Activated T-cell treated with anti-CD3 and anti-CD28 coated beads, Interleukin-2, amount 50 U/mL, for 72 hours (primary cell): Measurements from ENCODE around the gene FAU. TPM values are rescaled to one million over a fixed set of nuclear protein-coding genes. Genes with fewer than 3 reads are reported as not detected.

Experiments used
- ATAC-seq, 2 donors: fragments of 150-1000 bp; cut with Tn5 transposase; replicated peaks in 1 of 2; 2 replicates each; pipeline ENCODE4 v1.10.0; 2021; ENCODE audit warnings: moderate library complexity in 2 of 2, mild to moderate bottlenecking in 1 of 2
- DNase-seq, 2 donors: peaks; one replicate each; pipeline ENCODE4 v3.0.0; 2021 to 2022; ENCODE audit warnings: mixed read lengths in 1 of 2
- H3K27ac Mint-ChIP-seq: one replicate; pipeline ENCODE4 v1.8.0; 2022; ENCODE audit warnings: mild to moderate bottlenecking, moderate library complexity, mixed read lengths
- H3K27me3 Mint-ChIP-seq: one replicate; pipeline ENCODE4 v1.8.0; 2022; ENCODE audit warnings: low read depth, mixed read lengths
- H3K36me3 Mint-ChIP-seq, 2 donors: one replicate each; pipeline ENCODE4 v1.8.0; 2022; ENCODE audit warnings: mixed read lengths in 2 of 2, mild to moderate bottlenecking in 1 of 2; ENCODE audit not compliant: insufficient read depth in 2 of 2
- H3K4me1 Mint-ChIP-seq: one replicate; pipeline ENCODE4 v1.8.0; 2022; ENCODE audit warnings: low read depth, mixed read lengths
- H3K4me3 Mint-ChIP-seq, 2 donors: one replicate each; pipeline ENCODE4 v1.8.0; 2022; ENCODE audit warnings: mild to moderate bottlenecking in 2 of 2, mixed read lengths in 2 of 2, moderate library complexity in 2 of 2
- H3K9me3 Mint-ChIP-seq, 2 donors: one replicate each; pipeline ENCODE4 v1.8.0; 2022; ENCODE audit warnings: mixed read lengths in 2 of 2
- total RNA-seq, 2 donors: library from RNA; stranded (reverse); gene quantifications; one replicate each; pipeline ENCODE4 v1.2.3, GENCODE V29; 2022

Gene FAU
- total RNA-seq, 2 donors from 2014 or later = 1,144 to 1,164 TPM

DNA sequence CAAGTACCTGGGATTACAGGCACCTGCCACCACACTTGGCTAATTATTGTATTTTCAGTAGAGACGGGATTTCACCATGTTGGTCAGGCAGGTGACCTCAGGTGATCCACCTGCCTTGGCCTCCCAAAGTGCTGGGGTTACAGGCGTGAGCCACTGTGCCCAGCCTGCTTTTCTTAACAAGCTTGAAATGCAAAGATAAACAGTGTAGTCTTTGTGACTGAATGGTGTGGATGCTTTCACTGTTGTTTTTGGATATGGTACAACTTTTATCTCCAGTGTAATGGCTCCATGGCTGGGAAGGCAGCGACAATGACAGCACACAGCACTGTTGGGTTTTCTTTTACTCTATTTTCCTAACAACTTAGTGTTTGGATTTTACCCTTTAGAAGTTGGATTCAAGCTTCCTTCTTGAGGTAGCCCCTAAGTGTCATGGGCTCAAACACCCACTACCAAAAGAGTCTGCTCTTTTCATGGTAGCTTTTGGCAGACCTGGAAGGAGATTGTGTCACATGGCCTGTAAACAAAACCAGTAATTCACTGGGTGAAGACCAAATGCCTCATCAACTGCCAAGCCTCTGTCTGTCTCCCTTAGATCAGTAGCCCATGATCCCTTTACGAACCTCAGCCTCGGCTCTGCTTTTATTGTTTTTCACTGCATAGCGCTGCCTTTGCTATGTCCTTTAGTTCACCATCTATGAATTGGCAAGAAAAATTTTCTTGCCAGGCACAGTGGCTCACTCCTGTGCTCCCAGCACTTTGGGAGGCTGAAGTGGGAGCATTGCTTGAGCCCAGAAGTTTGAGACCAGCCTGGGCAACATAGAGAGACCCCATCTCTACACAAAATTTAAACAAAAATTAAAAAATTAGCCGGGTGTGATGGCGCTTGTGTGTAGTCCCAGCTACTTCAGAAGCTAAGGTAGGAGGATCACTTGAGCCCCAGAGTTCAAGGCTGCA lies 19.5 kb downstream of the FAU start:
- H3K27ac Mint-ChIP-seq = no peak overlapping the region
- ATAC-seq = no peak
- no peak overlapping the region for H3K4me3 Mint-ChIP-seq
- no peaks in the 10 kb centered on the region for H3K27me3 Mint-ChIP-seq
- peaks cover 0 to 12% of the 10 kb centered on the region in 2 donors for H3K36me3 Mint-ChIP-seq
- DNase-seq = no peak
- no peaks in the 10 kb centered on the region for H3K9me3 Mint-ChIP-seq
- peaks cover 14% of the 10 kb centered on the region for H3K4me1 Mint-ChIP-seq

DNA sequence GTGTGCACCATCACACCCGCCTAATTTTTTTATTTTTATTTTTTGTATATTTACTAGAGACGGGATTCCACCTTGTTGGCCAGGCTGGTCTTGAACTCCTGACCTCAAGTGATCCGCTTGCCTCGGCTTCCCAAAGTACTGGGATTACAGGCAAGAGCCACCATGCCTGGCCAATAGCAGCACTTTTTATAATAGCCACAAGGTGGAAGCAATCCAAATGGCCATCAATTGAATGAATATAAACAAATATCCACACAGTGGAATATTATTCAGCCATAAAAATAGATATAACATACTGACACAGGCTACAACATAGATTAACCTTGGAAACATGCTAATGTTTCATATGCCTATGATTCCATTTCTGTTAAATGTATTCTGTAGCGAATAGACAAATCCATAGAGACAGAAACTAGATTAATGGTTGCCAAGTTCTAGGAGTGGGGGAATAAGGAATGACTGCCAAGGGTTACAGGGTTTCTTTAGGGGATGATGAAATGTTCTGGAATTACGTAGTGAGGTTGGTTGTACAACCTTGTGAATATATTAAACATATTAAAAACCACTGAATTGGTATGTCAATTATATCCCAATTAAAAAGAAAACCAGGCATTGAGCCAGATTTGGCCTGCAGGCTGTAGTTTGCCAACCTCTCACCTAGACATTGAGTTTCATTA lies 21.1 kb downstream of the FAU start:
- ATAC-seq (no peak), DNase-seq (no peak)
- H3K4me1 Mint-ChIP-seq = peaks cover 23% of the 10 kb centered on the region
- H3K27ac Mint-ChIP-seq = no peak overlapping the region
- H3K9me3 Mint-ChIP-seq = no peaks in the 10 kb centered on the region
- H3K27me3 Mint-ChIP-seq = no peaks in the 10 kb centered on the region
- peaks cover 0 to 12% of the 10 kb centered on the region in 2 donors for H3K36me3 Mint-ChIP-seq
- H3K4me3 Mint-ChIP-seq = no peak overlapping the region

DNA sequence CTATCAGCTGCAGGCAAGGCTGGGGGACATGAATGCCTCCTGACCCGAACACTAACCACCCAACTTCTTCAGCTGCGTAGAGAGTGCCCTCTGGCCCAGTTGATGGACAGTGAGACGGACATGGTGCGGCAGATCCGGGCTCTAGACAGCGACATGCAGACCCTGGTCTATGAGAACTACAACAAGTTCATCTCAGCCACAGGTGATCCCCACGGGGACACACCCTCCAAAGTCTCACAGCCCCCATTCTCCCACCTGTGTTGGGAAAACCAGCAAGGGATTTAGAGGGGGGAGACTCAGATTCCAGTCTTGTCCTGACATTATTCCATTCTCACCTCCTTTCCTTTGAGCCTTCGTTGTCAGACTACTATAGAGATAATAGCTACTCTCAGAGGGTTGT lies 25.0 kb downstream of the FAU start:
- Mint-ChIP-seq H3K4me1 (peaks cover 14% of the 10 kb centered on the region), H3K27me3 (no peaks in the 10 kb centered on the region), H3K4me3 (peak overlapping the region; percentile 74 to 90), H3K27ac (no peak overlapping the region), H3K9me3 (no peaks in the 10 kb centered on the region), H3K36me3 (peaks cover 0 to 7% of the 10 kb centered on the region in 2 donors)
- DNase-seq (no peak), ATAC-seq (peak in 1 of 2 donors; percentile 1)

DNA sequence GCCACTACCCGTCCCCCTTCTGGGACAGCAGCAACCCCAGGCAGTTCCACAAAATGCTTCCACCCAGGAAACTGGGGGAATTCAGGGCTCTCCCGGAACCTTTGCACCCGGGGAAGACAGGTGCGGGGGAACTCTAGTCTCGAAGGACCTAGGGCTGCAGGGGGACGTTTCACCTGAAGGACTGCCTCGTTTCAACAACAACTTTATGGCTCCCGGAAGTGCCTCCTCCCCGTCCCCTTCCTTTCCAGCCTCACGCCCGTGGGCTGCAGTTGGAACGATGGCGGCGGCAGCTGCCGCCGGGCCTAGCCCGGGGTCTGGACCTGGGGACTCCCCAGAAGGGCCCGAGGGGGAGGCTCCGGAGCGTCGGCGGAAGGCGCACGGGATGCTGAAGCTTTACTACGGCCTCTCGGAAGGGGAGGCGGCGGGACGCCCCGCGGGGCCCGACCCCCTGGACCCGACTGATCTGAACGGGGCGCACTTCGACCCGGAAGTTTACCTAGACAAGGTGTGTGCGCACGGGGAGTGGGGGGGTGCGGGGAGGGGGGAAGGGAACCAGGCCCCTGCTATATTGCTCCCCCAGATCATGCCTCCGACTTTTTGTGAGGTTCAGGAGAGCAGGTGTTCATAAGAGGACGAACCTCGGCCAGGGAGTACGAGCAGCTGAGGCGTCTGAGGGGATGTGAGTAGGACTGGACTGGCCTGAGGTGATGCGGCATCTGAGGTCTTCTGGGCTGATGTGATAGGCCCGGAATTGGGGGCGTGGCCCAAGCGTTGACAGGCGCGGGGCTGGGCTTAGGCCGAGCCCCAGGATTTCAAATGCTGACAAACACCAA lies 25.7 kb downstream of the FAU start, which contains the start of gene VPS51:
Gene VPS51 (plus strand): TSS at position 241 of the 833 bp plus-strand sequence. CDS start 37 bp downstream, at position 278.
- peak within 1 kb of the TSS; percentile 86 to 90 for H3K4me3 Mint-ChIP-seq
- H3K9me3 Mint-ChIP-seq = no peaks in the 10 kb centered on the region

DNA sequence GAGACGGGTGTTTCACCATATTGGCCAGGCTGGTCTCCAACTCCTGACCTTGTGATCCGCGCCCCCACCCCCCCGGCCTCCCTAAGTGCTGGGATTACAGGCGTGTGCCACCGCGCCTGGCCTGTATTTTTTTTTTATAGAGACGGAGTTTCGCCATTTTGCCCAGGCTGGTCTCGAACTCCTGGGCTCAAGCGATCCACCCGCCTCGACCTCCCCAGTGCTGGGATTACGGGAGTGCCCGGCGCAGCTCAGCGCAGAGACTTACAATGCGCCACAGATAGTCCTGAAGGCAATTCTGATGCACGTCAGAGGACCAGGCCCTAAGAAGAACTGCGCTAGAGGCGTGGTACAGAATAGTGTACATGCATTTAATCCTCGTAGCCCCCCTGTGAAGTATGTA lies 26.5 kb downstream of the FAU start:
- ATAC-seq (no peak), DNase-seq (no peak)
- Mint-ChIP-seq H3K27me3 (no peaks in the 10 kb centered on the region), H3K9me3 (no peaks in the 10 kb centered on the region), H3K27ac (peak overlapping the region; percentile 86), H3K36me3 (peaks cover 0 to 5% of the 10 kb centered on the region in 2 donors), H3K4me1 (peaks cover 14% of the 10 kb centered on the region), H3K4me3 (peak overlapping the region; percentile 86 to 90)

More for the DNA sequence above, 25.7 kb downstream of the FAU start, which contains the start of gene VPS51:
- Mint-ChIP-seq H3K36me3 (peaks cover 0 to 5% of the 10 kb centered on the region in 2 donors), H3K27ac (peak within 1 kb of the TSS; percentile 86), H3K27me3 (no peaks in the 10 kb centered on the region), H3K4me1 (peaks cover 14% of the 10 kb centered on the region)
- ATAC-seq (peak; percentile 98), DNase-seq (peak; percentile 90)

DNA sequence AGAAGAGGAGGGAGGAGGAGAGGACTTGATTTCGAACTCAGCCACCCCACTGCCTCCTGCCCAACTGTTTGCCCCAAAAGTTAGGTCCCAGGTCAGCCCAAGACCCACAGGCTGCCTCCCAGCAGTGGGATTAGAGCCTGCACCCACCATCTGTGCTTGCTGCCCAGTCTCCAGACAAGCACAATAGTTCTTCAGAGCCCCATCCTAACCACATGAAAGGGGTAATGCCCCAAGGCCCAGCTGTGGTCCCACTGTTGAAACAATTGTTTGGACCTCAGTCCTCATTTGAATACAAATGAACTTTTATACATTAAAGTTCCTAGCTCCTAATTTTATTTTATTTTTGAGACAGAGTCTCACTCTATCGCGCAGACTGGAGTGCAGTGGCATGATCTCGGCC lies 31.3 kb downstream of the FAU start:
- ATAC-seq (no peak), DNase-seq (no peak)
- Mint-ChIP-seq H3K36me3 (peaks cover 3 to 5% of the 10 kb centered on the region in 2 donors), H3K4me3 (no peak overlapping the region), H3K27ac (no peak overlapping the region), H3K9me3 (no peaks in the 10 kb centered on the region), H3K4me1 (peaks cover 5% of the 10 kb centered on the region), H3K27me3 (no peaks in the 10 kb centered on the region)

DNA sequence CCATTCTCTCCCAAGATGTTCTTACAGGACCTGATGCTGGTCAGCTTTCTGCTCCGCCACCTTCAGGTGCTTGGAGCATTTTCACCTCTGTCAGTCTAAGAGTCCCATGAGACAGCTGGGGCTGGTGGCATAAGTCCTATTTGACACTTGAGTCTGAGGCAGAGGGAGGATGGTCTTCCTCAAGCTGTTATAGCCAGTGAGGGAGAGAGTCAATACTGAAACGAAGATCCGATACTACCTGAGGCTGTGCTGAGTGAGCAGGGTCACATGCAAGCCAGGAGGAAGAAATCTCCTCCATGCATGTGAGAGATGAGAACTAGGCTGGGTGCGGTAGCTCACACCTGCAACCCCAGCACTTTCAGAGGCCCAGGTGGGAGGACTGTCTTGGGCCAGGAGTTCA lies 32.3 kb downstream of the FAU start:
- Mint-ChIP-seq H3K36me3 (peaks cover 4 to 7% of the 10 kb centered on the region in 2 donors), H3K27ac (no peak overlapping the region), H3K4me3 (no peak overlapping the region), H3K4me1 (peaks cover 13% of the 10 kb centered on the region), H3K27me3 (no peaks in the 10 kb centered on the region), H3K9me3 (no peaks in the 10 kb centered on the region)
- ATAC-seq (no peak), DNase-seq (no peak)

DNA sequence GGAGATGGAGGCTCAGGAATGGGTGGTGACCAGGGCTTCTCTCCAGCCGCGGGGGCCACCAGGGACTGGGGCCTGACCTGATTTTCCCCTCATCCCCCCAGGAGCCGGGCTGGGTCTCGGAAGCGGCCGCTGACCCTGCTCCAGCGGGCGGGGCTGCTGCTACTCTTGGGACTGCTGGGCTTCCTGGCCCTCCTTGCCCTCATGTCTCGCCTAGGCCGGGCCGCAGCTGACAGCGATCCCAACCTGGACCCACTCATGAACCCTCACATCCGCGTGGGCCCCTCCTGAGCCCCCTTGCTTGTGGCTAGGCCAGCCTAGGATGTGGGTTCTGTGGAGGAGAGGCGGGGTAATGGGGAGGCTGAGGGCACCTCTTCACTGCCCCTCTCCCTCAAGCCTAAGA lies 34.1 kb downstream of the FAU start:
- no peaks in the 10 kb centered on the region for H3K27me3 Mint-ChIP-seq
- peaks cover 24% of the 10 kb centered on the region for H3K4me1 Mint-ChIP-seq
- H3K27ac Mint-ChIP-seq = no peak overlapping the region
- ATAC-seq (no peak), DNase-seq (no peak)
- no peaks in the 10 kb centered on the region for H3K9me3 Mint-ChIP-seq
- peaks cover 13 to 14% of the 10 kb centered on the region in 2 donors for H3K36me3 Mint-ChIP-seq
- no peak overlapping the region for H3K4me3 Mint-ChIP-seq

DNA sequence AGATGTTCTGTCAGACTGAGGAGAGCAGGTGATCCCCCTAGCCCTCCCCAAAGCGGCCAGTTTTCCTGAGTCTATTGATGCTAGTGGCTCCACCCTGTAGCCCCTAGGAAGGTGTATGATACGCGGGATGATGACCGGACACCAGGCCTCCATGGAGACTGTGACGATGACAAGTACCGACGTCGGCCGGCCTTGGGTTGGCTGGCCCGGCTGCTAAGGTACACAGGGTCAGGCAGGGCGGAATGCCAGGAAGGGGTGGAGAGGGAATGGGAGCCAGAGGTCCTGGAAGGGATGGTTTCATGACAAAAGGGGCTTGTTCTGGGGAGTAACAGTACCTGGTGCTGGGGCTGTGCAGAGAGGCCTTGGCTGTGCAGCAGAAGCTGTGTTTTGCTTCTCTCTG lies 34.7 kb downstream of the FAU start:
- Mint-ChIP-seq H3K36me3 (peaks cover 15 to 19% of the 10 kb centered on the region in 2 donors), H3K4me3 (no peak overlapping the region), H3K4me1 (peaks cover 30% of the 10 kb centered on the region), H3K9me3 (no peaks in the 10 kb centered on the region), H3K27ac (no peak overlapping the region), H3K27me3 (no peaks in the 10 kb centered on the region)
- ATAC-seq (no peak), DNase-seq (no peak)

DNA sequence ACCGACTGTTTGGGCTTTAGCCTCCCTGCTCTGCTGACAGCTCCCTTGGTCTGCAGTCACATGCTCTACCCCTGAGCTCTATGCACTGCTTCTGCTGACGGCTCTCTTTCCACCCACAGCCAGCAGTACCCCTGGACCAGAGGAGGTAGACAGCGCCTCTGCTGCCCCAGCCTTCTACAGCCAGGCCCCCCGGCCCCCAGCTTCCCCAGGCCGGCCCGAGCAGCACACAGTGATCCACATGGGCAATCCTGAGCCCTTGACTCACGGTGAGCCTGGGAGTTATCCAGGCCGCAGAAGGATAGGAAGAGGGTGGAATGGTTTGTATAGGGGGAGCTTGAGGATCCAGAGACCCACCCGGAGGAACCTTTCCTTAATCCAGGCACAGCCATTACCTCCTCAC lies 35.1 kb downstream of the FAU start:
- Mint-ChIP-seq H3K27ac (no peak overlapping the region), H3K4me3 (no peak overlapping the region), H3K27me3 (no peaks in the 10 kb centered on the region), H3K4me1 (peaks cover 35% of the 10 kb centered on the region), H3K36me3 (peaks cover 15 to 23% of the 10 kb centered on the region in 2 donors), H3K9me3 (no peaks in the 10 kb centered on the region)
- DNase-seq (no peak), ATAC-seq (no peak)

DNA sequence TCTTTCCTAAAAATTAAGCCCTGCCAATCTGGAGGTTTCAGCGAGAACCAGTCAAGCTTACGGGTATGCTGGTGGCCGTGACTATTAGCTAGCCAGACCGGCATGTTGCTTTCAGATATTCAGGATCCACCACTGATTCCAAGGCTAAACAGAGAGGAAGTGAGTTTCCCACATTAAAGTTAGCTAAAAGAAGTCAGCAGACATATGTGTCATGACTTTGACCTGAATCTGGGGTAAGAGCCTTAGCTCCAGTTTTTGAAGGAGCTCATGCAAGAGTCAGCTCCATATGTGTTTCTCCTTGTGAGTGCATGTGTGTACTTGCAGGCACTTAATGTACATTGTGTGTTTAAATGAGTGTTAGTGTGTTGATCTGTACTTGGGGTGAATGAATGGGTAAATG lies 36.5 kb downstream of the FAU start:
- peaks cover 22 to 29% of the 10 kb centered on the region in 2 donors for H3K36me3 Mint-ChIP-seq

DNA sequence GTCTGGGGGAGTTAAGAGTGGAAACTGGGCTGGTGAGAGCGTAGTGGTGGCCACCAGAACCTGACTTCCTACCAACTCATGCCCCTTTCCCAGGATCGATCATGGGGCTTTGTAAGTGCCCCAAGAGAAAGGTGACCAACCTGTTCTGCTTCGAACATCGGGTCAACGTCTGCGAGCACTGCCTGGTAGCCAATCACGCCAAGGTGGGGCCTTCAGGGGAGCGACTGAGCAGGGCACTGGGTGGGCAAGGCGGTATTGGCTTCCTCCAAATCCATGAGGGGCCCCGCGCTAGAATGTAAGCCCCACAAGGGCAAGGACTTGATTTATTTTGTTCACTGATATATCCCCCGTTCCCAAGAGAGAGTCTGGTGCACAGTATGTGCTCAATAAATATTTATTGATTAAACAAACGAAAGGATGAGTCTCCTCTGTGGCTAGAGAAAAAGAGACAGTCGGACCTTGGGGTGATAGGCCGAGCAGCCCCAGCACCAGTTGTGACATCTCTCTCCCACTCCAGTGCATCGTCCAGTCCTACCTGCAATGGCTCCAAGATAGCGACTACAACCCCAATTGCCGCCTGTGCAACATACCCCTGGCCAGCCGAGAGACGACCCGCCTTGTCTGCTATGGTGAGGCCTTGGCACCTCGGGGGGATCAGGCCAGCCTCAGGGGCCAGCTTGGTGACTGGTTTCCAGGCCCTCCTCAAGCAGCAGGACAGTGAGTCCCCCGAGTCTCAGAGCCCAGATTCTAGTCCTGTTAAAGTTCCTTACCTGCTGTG lies 37.1 kb downstream of the FAU start:
- peaks cover 52% of the 10 kb centered on the region for H3K4me1 Mint-ChIP-seq
- H3K4me3 Mint-ChIP-seq = peak overlapping the region; percentile 98 to 99
- peak overlapping the region; percentile 98 for H3K27ac Mint-ChIP-seq
- no peak for ATAC-seq
- no peaks in the 10 kb centered on the region for H3K9me3 Mint-ChIP-seq
- no peaks in the 10 kb centered on the region for H3K27me3 Mint-ChIP-seq
- no peak for DNase-seq
- peaks cover 24 to 31% of the 10 kb centered on the region in 2 donors for H3K36me3 Mint-ChIP-seq

More for the DNA sequence above, 36.5 kb downstream of the FAU start:
- H3K27ac Mint-ChIP-seq = peak overlapping the region; percentile 98
- no peaks in the 10 kb centered on the region for H3K9me3 Mint-ChIP-seq
- no peak for ATAC-seq
- DNase-seq = no peak
- H3K27me3 Mint-ChIP-seq = no peaks in the 10 kb centered on the region
- peaks cover 48% of the 10 kb centered on the region for H3K4me1 Mint-ChIP-seq
- H3K4me3 Mint-ChIP-seq = peak overlapping the region; percentile 98 to 99
